Measurements from ENCODE around the gene ZFP57. TPM values are rescaled to one million over a fixed set of nuclear protein-coding genes. Genes with fewer than 3 reads are reported as not detected.

The ZFP57 gene
- total and polyA plus RNA-seq, 10 of the 15 experiments (the other 5 are each of a cell fraction or from before 2014, with no cell fraction given) = not detected

DNA sequence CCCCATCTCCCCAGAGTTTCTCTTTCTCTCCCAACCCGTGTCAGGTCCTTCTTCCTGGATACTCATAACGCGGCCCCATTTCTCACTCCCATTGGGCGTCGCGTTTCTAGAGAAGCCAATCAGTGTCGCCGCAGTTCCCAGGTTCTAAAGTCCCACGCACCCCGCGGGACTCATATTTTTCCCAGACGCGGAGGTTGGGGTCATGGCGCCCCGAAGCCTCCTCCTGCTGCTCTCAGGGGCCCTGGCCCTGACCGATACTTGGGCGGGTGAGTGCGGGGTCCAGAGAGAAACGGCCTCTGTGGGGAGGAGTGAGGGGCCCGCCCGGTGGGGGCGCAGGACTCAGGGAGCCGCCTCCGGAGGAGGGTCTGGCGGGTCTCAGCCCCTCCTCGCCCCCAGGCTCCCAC is 42.3 kb upstream of the ZFP57 start, which contains the start of gene HLA-F (continued):
- TF ChIP-seq LARP7 (IDR thresholded peaks at IDR 0.05) = no peak
- TF ChIP-seq FOXM1 (IDR thresholded peaks at IDR 0.05; ENCODE audit: low read depth, low read length) = no peak
- no peak for TF ChIP-seq GABPA (IDR thresholded peaks at IDR 0.05; ENCODE audit: low read depth)
- TF ChIP-seq POU2F2 (IDR thresholded peaks at IDR 0.05; ENCODE audit: borderline replicate concordance, low read depth, low read length) = 0 out of 3 replicates have a peak, but pooled peaks have one; percentile 35
- TF ChIP-seq CBFB (IDR thresholded peaks at IDR 0.05; ENCODE audit: low read depth) = no peak; the same call in 1 of the 2 replicates
- TF ChIP-seq, protein P1, sequence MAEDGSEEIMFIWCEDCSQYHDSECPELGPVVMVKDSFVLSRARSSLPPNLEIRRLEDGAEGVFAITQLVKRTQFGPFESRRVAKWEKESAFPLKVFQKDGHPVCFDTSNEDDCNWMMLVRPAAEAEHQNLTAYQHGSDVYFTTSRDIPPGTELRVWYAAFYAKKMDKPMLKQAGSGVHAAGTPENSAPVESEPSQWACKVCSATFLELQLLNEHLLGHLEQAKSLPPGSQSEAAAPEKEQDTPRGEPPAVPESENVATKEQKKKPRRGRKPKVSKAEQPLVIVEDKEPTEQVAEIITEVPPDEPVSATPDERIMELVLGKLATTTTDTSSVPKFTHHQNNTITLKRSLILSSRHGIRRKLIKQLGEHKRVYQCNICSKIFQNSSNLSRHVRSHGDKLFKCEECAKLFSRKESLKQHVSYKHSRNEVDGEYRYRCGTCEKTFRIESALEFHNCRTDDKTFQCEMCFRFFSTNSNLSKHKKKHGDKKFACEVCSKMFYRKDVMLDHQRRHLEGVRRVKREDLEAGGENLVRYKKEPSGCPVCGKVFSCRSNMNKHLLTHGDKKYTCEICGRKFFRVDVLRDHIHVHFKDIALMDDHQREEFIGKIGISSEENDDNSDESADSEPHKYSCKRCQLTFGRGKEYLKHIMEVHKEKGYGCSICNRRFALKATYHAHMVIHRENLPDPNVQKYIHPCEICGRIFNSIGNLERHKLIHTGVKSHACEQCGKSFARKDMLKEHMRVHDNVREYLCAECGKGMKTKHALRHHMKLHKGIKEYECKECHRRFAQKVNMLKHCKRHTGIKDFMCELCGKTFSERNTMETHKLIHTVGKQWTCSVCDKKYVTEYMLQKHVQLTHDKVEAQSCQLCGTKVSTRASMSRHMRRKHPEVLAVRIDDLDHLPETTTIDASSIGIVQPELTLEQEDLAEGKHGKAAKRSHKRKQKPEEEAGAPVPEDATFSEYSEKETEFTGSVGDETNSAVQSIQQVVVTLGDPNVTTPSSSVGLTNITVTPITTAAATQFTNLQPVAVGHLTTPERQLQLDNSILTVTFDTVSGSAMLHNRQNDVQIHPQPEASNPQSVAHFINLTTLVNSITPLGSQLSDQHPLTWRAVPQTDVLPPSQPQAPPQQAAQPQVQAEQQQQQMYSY (CRISPR knock-in tag; IDR thresholded peaks at IDR 0.05) = no peak
- peak; percentile 51; the same call in 1 of the 2 replicates for TF ChIP-seq ZNF207 (IDR thresholded peaks at IDR 0.05; ENCODE audit: borderline replicate concordance)
- TF ChIP-seq SIX5 (IDR thresholded peaks at IDR 0.05; ENCODE audit: low read depth, low read length, severe bottlenecking) = no peak
- peak; percentile 43 to 77; a peak in 3 of 4 replicates for TF ChIP-seq BHLHE40 (IDR thresholded peaks at IDR 0.05; ENCODE audit: borderline replicate concordance in 1 of 2, low read depth in 2 of 2, low read length in 1 of 2)
- no peak for TF ChIP-seq ZSCAN29 (IDR thresholded peaks at IDR 0.05)
- no peak for TF ChIP-seq SPI1 (IDR thresholded peaks at IDR 0.05; ENCODE audit: borderline replicate concordance, insufficient read depth, low read depth, low read length)
- no peak; the same call in 1 of the 2 replicates for TF ChIP-seq SIN3A (IDR thresholded peaks at IDR 0.05; ENCODE audit: low read depth, low read length)
- TF ChIP-seq RAD21 (IDR thresholded peaks at IDR 0.05; ENCODE audit: insufficient read depth, low read depth, low read length) = no peak
- TF ChIP-seq KLF5 (IDR thresholded peaks at IDR 0.05; ENCODE audit: partially characterized antibody) = no peak
- TF ChIP-seq GATAD2B (conservative IDR thresholded peaks at IDR 0.05; ENCODE audit: low read depth) = no peak; the same call in 1 of the 2 replicates
- TF ChIP-seq ASH2L (IDR thresholded peaks at IDR 0.05; ENCODE audit: borderline replicate concordance, low read depth) = no peak
- no peak; a peak in 1 of 3 replicates for TF ChIP-seq EGR1 (IDR thresholded peaks at IDR 0.05; ENCODE audit: borderline replicate concordance in 1 of 2, low read depth in 2 of 2, low read length in 2 of 2)
- TF ChIP-seq, protein P2, sequence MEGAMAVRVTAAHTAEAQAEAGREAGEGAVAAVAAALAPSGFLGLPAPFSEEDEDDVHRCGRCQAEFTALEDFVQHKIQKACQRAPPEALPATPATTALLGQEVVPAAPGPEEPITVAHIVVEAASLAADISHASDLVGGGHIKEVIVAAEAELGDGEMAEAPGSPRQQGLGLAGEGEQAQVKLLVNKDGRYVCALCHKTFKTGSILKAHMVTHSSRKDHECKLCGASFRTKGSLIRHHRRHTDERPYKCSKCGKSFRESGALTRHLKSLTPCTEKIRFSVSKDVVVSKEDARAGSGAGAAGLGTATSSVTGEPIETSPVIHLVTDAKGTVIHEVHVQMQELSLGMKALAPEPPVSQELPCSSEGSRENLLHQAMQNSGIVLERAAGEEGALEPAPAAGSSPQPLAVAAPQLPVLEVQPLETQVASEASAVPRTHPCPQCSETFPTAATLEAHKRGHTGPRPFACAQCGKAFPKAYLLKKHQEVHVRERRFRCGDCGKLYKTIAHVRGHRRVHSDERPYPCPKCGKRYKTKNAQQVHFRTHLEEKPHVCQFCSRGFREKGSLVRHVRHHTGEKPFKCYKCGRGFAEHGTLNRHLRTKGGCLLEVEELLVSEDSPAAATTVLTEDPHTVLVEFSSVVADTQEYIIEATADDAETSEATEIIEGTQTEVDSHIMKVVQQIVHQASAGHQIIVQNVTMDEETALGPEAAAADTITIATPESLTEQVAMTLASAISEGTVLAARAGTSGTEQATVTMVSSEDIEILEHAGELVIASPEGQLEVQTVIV (IDR thresholded peaks at IDR 0.05; ENCODE audit: borderline replicate concordance, partially characterized antibody) = peak; percentile 77
- peak; percentile 80 for TF ChIP-seq TAF1 (IDR thresholded peaks at IDR 0.05; ENCODE audit: borderline replicate concordance, low read depth, low read length)
- TF ChIP-seq MEF2B (IDR thresholded peaks at IDR 0.05; ENCODE audit: partially characterized antibody, poor library complexity, severe bottlenecking) = no peak
- no peak for TF ChIP-seq SMARCA5 (IDR thresholded peaks at IDR 0.05)
- TF ChIP-seq JUNB (IDR thresholded peaks at IDR 0.05) = no peak
